Keratinocyte (primary cell): ENCODE measurements around the gene UBAC2. TPM values are rescaled to one million over a fixed set of nuclear protein-coding genes. Genes with fewer than 3 reads are reported as not detected.

Experiments used
- DNase-seq: peaks from one replicate; pipeline ENCODE4 v3.0.0-alpha.2; 2011; ENCODE audit warnings: low read depth, missing footprints, low spot score
- FAIRE-seq: peaks from 2 replicates; lab custom pipeline; 2011; peaks lifted over from hg19 to GRCh38; lab: Jason Lieb, UNC
- H2AFZ ChIP-seq: 2 replicates; pipeline ENCODE4 v1.6.0; 2012; ENCODE audit warnings: low read length, control low read depth, inconsistent platforms; ENCODE audit not compliant: control insufficient read depth
- H3K27ac ChIP-seq: 2 replicates; pipeline ENCODE4 v1.5.1; 2011; ENCODE audit warnings: low read length; ENCODE audit not compliant: control insufficient read depth, insufficient read depth
- H3K27me3 ChIP-seq: 3 replicates; pipeline ENCODE4 v1.6.0; 2011; ENCODE audit warnings: low read length; ENCODE audit not compliant: control insufficient read depth, insufficient read depth; ENCODE audit errors: extremely low read depth
- H3K36me3 ChIP-seq, 2 experiments: 2 replicates in 1 of 2; 3 replicates in 1 of 2; pipeline ENCODE4 v1.5.1; 2011; ENCODE audit warnings: low read length in 2 of 2, mild to moderate bottlenecking in 1 of 2; ENCODE audit not compliant: control insufficient read depth in 2 of 2, insufficient read depth in 2 of 2; ENCODE audit errors: extremely low read depth in 1 of 2
- H3K4me1 ChIP-seq: 3 replicates; pipeline ENCODE4 v1.5.1; 2011; ENCODE audit warnings: low read length; ENCODE audit not compliant: control insufficient read depth, insufficient read depth; ENCODE audit errors: extremely low read depth
- H3K4me2 ChIP-seq: 3 replicates; pipeline ENCODE4 v1.6.0; 2011; ENCODE audit warnings: low read depth, low read length; ENCODE audit not compliant: control insufficient read depth, insufficient read depth; ENCODE audit errors: extremely low read depth
- H3K4me3 ChIP-seq, 3 experiments: fragments of 200-600 bp in 1 of 3; sonication (generic) in 1 of 3; 2 replicates in 2 of 3; 3 replicates in 1 of 3; pipeline ENCODE4 v1.5.1; 2011 to 2016; ENCODE audit warnings: low read length in 3 of 3, mild to moderate bottlenecking in 3 of 3, control low read depth in 2 of 3, inconsistent platforms in 1 of 3, low read depth in 1 of 3, mixed read lengths in 1 of 3, mixed run types in 1 of 3, moderate library complexity in 1 of 3; ENCODE audit not compliant: control insufficient read depth in 2 of 3, insufficient read depth in 2 of 3; ENCODE audit errors: extremely low read depth in 1 of 3
- H3K79me2 ChIP-seq: 2 replicates; pipeline ENCODE4 v1.6.0; 2012; ENCODE audit warnings: low read length; ENCODE audit not compliant: control insufficient read depth, insufficient read depth
- H3K9ac ChIP-seq: 3 replicates; pipeline ENCODE4 v1.6.0; 2011; ENCODE audit warnings: low read length; ENCODE audit not compliant: control insufficient read depth, insufficient read depth; ENCODE audit errors: extremely low read depth
- H3K9me1 ChIP-seq: 3 replicates; pipeline ENCODE4 v1.6.0; 2011; ENCODE audit warnings: low read length; ENCODE audit not compliant: control insufficient read depth, insufficient read depth; ENCODE audit errors: extremely low read depth
- H3K9me3 ChIP-seq: 2 replicates; pipeline ENCODE4 v1.5.1; 2012; ENCODE audit warnings: low read depth, low read length; ENCODE audit not compliant: control insufficient read depth
- H4K20me1 ChIP-seq: 3 replicates; pipeline ENCODE4 v1.6.0; 2011; ENCODE audit warnings: low read length; ENCODE audit not compliant: control insufficient read depth, insufficient read depth; ENCODE audit errors: extremely low read depth
- CTCF ChIP-seq, 3 experiments: IDR thresholded peaks in 1 of 3; conservative IDR thresholded peaks in 1 of 3; optimal IDR thresholded peaks in 1 of 3; 2 replicates in 2 of 3; 3 replicates in 1 of 3; pipeline versions ENCODE3 to v1.5.1; 2011; ENCODE audit warnings: low read length in 3 of 3, mild to moderate bottlenecking in 3 of 3, moderate library complexity in 2 of 3, control low read depth in 1 of 3, inconsistent platforms in 1 of 3; ENCODE audit not compliant: insufficient read depth in 2 of 3; ENCODE audit errors: extremely low read depth in 1 of 3
- EZH2 ChIP-seq: IDR thresholded peaks from one replicate; pipeline ENCODE4 v1.6.1; 2012; ENCODE audit warnings: inconsistent platforms, mild to moderate bottlenecking, low read length, moderate library complexity
- dilution Hi-C: fragments of 300-500 bp; cut with MboI; formaldehyde crosslinking; loops from one replicate; pipeline ENCODE4 v1.7.0; 2020; ENCODE audit warnings: low sequenced_read_pairs; ENCODE audit not compliant: extremely low pct_ligation_motif_present
- polyA plus RNA-seq, 5 experiments: library from polyadenylated mRNA; depleted of rRNA in 3 of 5; stranded (reverse) in 3 of 5; stranded (forward) in 1 of 5; unstranded in 1 of 5; fragments of >200 nt; gene quantifications; 1 replicate in 1 of 5; 2 replicates in 3 of 5; 3 replicates in 1 of 5; pipeline versions ENCODE4 v1.2.1 to v1.2.3, GENCODE V29; 2011 to 2012; ENCODE audit warnings: missing spikeins in 2 of 5, low read depth in 1 of 5, low replicate concordance in 1 of 5

UBAC2 gene
- polyA plus RNA-seq, 1 donor (not counting 4 experiments of a cell fraction or from before 2014, with no cell fraction given) = 104 TPM

- no peaks in the 10 kb centered on the region for H3K9me1 ChIP-seq
- no peak overlapping the region for H2AFZ ChIP-seq
- no peak for FAIRE-seq
- dilution Hi-C loops = no loop called here
- H3K4me2 ChIP-seq = no peak overlapping the region
- no peak for DNase-seq
- H3K27me3 ChIP-seq = peaks cover 9% of the 10 kb centered on the region
- no peaks in the 10 kb centered on the region for H3K9me3 ChIP-seq
- TF ChIP-seq CTCF (optimal IDR thresholded peaks at IDR 0.05 in 1 of 3, IDR thresholded peaks at IDR 0.05 in 1 of 3, conservative IDR thresholded peaks at IDR 0.05 in 1 of 3; ENCODE audit: extremely low read depth in 1 of 3, insufficient read depth in 2 of 3, low read length in 3 of 3) = no peak
- no peak for TF ChIP-seq EZH2
- no peak overlapping the region for H3K4me3 ChIP-seq
- no peak overlapping the region for H3K9ac ChIP-seq
- H3K36me3 ChIP-seq = no peaks in the 10 kb centered on the region
- H3K79me2 ChIP-seq = no peaks in the 10 kb centered on the region
- H4K20me1 ChIP-seq = no peaks in the 10 kb centered on the region
- peaks cover 5% of the 10 kb centered on the region for H3K4me1 ChIP-seq
- no peak overlapping the region for H3K27ac ChIP-seq
Measured at GRCh38 chr13:99434258-99434788, 233.7 kb downstream of the UBAC2 start.

GRCh38 chr13:99435116-99435515 lies 234.5 kb downstream of the UBAC2 start:
- H3K9me1 ChIP-seq = no peaks in the 10 kb centered on the region
- no peak overlapping the region for H3K27ac ChIP-seq
- no peaks in the 10 kb centered on the region for H3K79me2 ChIP-seq
- no peak overlapping the region for H3K4me3 ChIP-seq
- FAIRE-seq (no peak), DNase-seq (no peak)
- no peaks in the 10 kb centered on the region for H4K20me1 ChIP-seq
- H3K36me3 ChIP-seq = no peaks in the 10 kb centered on the region
- TF ChIP-seq EZH2 (no peak), CTCF (optimal IDR thresholded peaks at IDR 0.05 in 1 of 3, IDR thresholded peaks at IDR 0.05 in 1 of 3, conservative IDR thresholded peaks at IDR 0.05 in 1 of 3; ENCODE audit: extremely low read depth in 1 of 3, insufficient read depth in 2 of 3, low read length in 3 of 3) (no peak)
- no peaks in the 10 kb centered on the region for H3K9me3 ChIP-seq
- peaks cover 12% of the 10 kb centered on the region for H3K27me3 ChIP-seq
- peaks cover 5% of the 10 kb centered on the region for H3K4me1 ChIP-seq
- dilution Hi-C loops = no loop called here
- no peak overlapping the region for H2AFZ ChIP-seq
- no peak overlapping the region for H3K9ac ChIP-seq
- H3K4me2 ChIP-seq = no peak overlapping the region
